Effector CD4-positive, alpha-beta T cell (primary cell): ENCODE results near the gene ZNF177.

Experiments
- DNase-seq: peaks from one replicate; pipeline ENCODE4 v3.0.0-alpha.2; 2020

ZNF177 gene

DNA sequence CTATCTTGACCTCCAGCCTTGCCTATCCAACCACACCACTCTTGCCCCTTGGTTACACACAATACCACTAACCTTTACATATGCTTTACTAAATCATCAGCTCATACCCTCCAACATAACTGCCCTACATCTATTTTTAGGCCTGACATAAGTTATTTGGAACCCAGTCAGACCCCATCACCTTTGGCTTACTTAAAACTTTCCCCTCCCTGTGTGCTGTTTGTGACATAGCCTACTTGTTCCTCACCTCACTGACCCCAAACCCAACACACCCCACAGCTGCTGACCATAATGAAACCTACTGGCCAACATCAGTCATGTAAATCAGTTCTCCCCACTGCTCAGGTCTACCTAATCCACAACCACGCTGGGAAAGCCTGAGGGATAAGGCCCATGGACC, 67.6 kb downstream of the ZNF177 start:
- no peak for DNase-seq

DNA sequence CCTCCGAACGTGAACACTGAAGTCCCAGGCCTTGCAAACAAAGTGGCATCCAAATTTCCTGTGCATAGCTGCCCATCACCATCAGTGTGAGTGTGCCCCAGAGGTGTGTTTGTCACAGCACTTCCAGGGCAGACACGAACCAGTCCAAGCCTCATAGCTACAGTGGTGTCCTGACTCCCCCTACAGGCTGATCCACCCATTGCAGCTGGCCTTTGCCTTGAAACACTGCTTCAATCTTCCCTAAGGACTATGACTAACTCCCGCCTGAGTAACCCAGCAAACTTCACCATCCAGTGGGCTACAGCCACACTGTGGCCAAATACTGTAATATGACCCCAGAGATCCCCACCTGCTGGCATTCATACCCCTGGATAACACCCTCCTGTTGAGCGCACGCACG, 68.7 kb downstream of the ZNF177 start:
- no peak for DNase-seq
